SU-DHL-6 (cell line): ENCODE results near the gene ABHD8.

Experiments used
- EZH2phosphoT487 ChIP-seq: fragments of 200-600 bp; sonication (generic), shearing (Covaris generic); conservative IDR thresholded peaks from 2 replicates; pipeline ENCODE4 v1.6.1; 2018; ENCODE audit warnings: mild to moderate bottlenecking, antibody characterized with exemption, low read length, moderate library complexity, mixed read lengths
- TF ChIP-seq, protein P1 (sequence below): fragments of 200-600 bp; sonication (generic); IDR thresholded peaks from one replicate; pipeline ENCODE4 v1.5.1; 2017; ENCODE audit warnings: antibody characterized with exemption, mild to moderate bottlenecking, low read length, moderate library complexity; ENCODE audit not compliant: insufficient read depth, poor library complexity, severe bottlenecking

DNA sequence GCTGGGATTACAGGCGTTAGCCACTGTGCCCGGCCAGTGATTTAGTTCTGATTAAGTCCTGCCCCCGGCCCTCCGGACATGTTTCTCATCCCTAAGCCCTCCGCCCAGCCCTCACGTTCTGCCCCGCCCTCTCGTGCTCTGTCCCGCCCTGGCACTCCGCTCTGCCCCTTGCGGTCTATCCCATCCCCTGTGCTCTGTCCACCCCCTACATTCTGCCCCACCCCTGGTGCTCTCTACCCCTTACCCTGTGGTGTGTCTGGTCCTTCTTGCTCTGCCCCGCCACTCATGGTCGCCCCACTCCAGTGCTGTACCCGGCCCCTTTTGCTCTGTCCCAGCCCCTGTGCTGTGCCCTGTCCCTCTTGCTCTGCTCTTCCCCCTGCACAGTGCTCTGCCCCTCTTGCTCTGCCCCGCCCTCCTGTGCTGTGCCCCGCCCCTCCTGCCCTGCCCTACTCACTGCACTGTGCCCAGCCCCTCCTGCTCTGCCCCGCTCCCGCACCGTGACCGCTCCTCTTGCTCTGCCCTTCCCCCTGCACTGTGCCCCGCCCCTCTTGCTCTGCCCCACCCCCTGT, 37.2 kb upstream of the ABHD8 start:
- TF ChIP-seq, protein P1, sequence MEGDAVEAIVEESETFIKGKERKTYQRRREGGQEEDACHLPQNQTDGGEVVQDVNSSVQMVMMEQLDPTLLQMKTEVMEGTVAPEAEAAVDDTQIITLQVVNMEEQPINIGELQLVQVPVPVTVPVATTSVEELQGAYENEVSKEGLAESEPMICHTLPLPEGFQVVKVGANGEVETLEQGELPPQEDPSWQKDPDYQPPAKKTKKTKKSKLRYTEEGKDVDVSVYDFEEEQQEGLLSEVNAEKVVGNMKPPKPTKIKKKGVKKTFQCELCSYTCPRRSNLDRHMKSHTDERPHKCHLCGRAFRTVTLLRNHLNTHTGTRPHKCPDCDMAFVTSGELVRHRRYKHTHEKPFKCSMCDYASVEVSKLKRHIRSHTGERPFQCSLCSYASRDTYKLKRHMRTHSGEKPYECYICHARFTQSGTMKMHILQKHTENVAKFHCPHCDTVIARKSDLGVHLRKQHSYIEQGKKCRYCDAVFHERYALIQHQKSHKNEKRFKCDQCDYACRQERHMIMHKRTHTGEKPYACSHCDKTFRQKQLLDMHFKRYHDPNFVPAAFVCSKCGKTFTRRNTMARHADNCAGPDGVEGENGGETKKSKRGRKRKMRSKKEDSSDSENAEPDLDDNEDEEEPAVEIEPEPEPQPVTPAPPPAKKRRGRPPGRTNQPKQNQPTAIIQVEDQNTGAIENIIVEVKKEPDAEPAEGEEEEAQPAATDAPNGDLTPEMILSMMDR = no peak
- no peak for TF ChIP-seq EZH2phosphoT487
